ENCODE data around the gene SNN.

The SNN gene

DNA sequence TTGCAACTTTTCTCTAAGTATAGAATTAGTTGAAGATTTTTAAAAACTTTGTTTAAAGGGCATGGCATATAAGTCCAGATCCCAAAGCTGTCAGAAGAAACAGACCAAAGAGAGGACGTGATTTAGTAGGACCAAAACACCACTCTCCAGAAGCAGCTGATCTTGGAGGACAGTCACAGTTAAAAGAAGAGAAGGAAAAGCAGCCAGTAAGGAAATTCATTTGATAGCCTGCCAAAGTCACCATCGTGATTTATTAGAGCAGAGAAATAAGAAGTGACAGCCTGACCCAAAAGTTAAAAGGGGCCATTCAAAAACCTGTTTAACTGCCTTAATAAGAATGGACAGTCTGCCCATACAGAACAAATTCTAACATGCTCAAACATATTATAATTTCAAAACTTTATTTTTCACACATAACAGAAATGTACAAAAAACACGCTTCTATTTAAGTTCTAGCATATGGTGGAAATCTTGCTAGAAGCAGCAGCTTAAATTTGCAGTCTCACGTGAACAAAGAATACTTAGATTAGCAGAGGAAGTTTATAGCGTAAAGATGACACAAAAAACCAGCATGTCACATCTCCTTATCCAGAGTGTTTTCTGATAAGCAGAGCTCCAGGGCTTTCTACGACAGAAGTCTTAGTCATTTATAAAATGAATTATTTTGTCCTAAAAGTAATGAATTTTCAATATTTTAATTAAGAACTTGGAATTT is 37.2 kb downstream of the SNN start:
- no peaks in the 10 kb centered on the region for H3K27me3 ChIP-seq (ENCODE audit: insufficient read depth, poor library complexity, severe bottlenecking)
- no peak overlapping the region for H3K27ac ChIP-seq (replicated peaks)
- TF ChIP-seq POLR2AphosphoS5 (IDR thresholded peaks at IDR 0.05; ENCODE audit: low read depth) = no peak
- TF ChIP-seq SPI1 (IDR thresholded peaks at IDR 0.05; ENCODE audit: borderline replicate concordance, low read depth) = no peak
- TF ChIP-seq, protein P1, sequence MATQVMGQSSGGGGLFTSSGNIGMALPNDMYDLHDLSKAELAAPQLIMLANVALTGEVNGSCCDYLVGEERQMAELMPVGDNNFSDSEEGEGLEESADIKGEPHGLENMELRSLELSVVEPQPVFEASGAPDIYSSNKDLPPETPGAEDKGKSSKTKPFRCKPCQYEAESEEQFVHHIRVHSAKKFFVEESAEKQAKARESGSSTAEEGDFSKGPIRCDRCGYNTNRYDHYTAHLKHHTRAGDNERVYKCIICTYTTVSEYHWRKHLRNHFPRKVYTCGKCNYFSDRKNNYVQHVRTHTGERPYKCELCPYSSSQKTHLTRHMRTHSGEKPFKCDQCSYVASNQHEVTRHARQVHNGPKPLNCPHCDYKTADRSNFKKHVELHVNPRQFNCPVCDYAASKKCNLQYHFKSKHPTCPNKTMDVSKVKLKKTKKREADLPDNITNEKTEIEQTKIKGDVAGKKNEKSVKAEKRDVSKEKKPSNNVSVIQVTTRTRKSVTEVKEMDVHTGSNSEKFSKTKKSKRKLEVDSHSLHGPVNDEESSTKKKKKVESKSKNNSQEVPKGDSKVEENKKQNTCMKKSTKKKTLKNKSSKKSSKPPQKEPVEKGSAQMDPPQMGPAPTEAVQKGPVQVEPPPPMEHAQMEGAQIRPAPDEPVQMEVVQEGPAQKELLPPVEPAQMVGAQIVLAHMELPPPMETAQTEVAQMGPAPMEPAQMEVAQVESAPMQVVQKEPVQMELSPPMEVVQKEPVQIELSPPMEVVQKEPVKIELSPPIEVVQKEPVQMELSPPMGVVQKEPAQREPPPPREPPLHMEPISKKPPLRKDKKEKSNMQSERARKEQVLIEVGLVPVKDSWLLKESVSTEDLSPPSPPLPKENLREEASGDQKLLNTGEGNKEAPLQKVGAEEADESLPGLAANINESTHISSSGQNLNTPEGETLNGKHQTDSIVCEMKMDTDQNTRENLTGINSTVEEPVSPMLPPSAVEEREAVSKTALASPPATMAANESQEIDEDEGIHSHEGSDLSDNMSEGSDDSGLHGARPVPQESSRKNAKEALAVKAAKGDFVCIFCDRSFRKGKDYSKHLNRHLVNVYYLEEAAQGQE (IDR thresholded peaks at IDR 0.05; ENCODE audit: insufficient replicate concordance, low read depth) = no peak
- TF ChIP-seq, protein P2, sequence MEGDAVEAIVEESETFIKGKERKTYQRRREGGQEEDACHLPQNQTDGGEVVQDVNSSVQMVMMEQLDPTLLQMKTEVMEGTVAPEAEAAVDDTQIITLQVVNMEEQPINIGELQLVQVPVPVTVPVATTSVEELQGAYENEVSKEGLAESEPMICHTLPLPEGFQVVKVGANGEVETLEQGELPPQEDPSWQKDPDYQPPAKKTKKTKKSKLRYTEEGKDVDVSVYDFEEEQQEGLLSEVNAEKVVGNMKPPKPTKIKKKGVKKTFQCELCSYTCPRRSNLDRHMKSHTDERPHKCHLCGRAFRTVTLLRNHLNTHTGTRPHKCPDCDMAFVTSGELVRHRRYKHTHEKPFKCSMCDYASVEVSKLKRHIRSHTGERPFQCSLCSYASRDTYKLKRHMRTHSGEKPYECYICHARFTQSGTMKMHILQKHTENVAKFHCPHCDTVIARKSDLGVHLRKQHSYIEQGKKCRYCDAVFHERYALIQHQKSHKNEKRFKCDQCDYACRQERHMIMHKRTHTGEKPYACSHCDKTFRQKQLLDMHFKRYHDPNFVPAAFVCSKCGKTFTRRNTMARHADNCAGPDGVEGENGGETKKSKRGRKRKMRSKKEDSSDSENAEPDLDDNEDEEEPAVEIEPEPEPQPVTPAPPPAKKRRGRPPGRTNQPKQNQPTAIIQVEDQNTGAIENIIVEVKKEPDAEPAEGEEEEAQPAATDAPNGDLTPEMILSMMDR (IDR thresholded peaks at IDR 0.05; ENCODE audit: insufficient read depth, low read length) = no peak
- no peak for TF ChIP-seq GABPA (IDR thresholded peaks at IDR 0.05; ENCODE audit: low read depth)
- DNase-seq (ENCODE audit: low read depth in 1 of 2, low spot score in 1 of 2) = no peak
- H3K4me3 ChIP-seq (replicated peaks; ENCODE audit: insufficient read depth, low read length) = no peak overlapping the region

DNA sequence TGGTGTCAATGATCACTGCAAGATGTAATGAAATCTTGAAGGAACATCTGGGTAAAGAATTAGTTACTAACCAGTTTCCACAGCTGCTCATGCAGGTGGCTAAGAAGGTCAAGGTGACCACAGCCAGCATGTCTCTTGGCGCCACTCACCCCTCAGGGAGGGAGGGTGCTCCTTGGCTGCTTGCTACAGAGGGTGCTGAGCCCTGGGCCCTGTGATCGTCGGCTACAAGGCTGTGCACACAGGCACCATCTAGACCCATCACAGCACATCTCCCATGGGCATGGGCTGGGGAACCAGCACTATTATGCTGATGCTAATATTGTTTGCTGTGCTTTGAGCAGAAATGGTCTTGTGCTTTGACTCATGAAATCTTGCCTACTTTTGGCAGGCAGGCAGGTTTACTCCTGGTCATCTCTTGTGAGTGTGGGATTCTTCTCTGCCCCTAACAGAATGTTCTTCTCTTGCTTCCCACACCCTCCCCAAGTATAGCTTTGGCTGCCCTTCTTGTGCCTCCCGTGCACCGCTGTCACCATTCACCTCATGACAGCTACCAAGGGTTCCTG is 38.0 kb downstream of the SNN start:
- Histone ChIP-seq H3K4me3 (replicated peaks; ENCODE audit: insufficient read depth, low read length) (no peak overlapping the region), H3K27ac (replicated peaks) (no peak overlapping the region), H3K27me3 (ENCODE audit: insufficient read depth, poor library complexity, severe bottlenecking) (no peaks in the 10 kb centered on the region)
- DNase-seq (ENCODE audit: low read depth in 1 of 2, low spot score in 1 of 2) = no peak
- no peak for TF ChIP-seq SPI1 (IDR thresholded peaks at IDR 0.05; ENCODE audit: borderline replicate concordance, low read depth)
- no peak for TF ChIP-seq GABPA (IDR thresholded peaks at IDR 0.05; ENCODE audit: low read depth)
- TF ChIP-seq, protein P2 (IDR thresholded peaks at IDR 0.05; ENCODE audit: insufficient read depth, low read length) = no peak
- TF ChIP-seq, protein P1 (IDR thresholded peaks at IDR 0.05; ENCODE audit: insufficient replicate concordance, low read depth) = no peak
- TF ChIP-seq POLR2AphosphoS5 (IDR thresholded peaks at IDR 0.05; ENCODE audit: low read depth) = no peak

DNA sequence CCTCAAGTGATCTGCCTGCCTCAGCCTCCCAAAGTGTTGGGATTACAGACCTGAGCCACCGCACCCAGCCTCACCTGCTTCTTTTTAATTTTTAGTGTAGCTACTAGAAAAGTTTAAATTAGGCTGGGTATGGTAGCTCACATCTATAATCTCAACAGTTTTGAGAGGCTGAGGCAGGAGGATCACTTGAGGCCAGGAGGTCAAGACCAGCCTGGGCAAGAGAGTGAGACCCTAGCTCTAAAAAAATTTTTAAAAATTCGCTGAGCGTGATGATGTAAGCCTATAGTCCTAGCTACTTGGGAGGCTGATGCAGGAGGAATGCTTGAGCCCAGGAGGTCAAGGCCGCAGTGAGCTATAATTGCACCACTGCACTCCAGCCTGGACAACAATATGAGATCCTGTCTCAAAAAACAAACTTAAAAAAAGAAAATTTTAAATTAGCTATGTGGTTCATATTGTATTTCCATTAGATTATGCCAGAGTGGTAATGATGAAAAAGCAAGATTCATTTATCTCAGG is 39.5 kb downstream of the SNN start:
- H3K27ac ChIP-seq (replicated peaks) = no peak overlapping the region
- TF ChIP-seq POLR2AphosphoS5 (IDR thresholded peaks at IDR 0.05; ENCODE audit: low read depth) (no peak), GABPA (IDR thresholded peaks at IDR 0.05; ENCODE audit: low read depth) (no peak)
- TF ChIP-seq, protein P2 (IDR thresholded peaks at IDR 0.05; ENCODE audit: insufficient read depth, low read length) = no peak
- no peak for DNase-seq (ENCODE audit: low read depth in 1 of 2, low spot score in 1 of 2)
- H3K4me3 ChIP-seq (replicated peaks; ENCODE audit: insufficient read depth, low read length) = no peak overlapping the region
- H3K27me3 ChIP-seq (ENCODE audit: insufficient read depth, poor library complexity, severe bottlenecking) = no peaks in the 10 kb centered on the region
